Measurements from ENCODE around the gene MLLT3.

The MLLT3 gene

GRCh38 chr9:20545023-20545622 lies 77.2 kb downstream of the MLLT3 start:
- no peak for TF ChIP-seq CTCF (conservative IDR thresholded peaks at IDR 0.05; ENCODE audit: low read depth, low read length)
- no peaks in the 10 kb centered on the region for H3K36me3 ChIP-seq (ENCODE audit: insufficient read depth)
- H3K4me3 ChIP-seq (IDR thresholded peaks at IDR 0.05; ENCODE audit: insufficient read depth, low read depth, low read length), result no peak overlapping the region
- no peak overlapping the region for H2AFZ ChIP-seq (ENCODE audit: low read depth)
- no peaks in the 10 kb centered on the region for H4K20me1 ChIP-seq (ENCODE audit: insufficient read depth)
- no peak overlapping the region for H3K9ac ChIP-seq
- H3K27me3 ChIP-seq (ENCODE audit: insufficient read depth, low read depth), result no peaks in the 10 kb centered on the region
- H3K79me2 ChIP-seq (ENCODE audit: insufficient read depth, low read depth), result no peaks in the 10 kb centered on the region
- no peak overlapping the region for H3K27ac ChIP-seq
- no peak overlapping the region for H3K4me2 ChIP-seq
- H3K4me1 ChIP-seq (ENCODE audit: low read depth, poor library complexity, severe bottlenecking), result no peaks in the 10 kb centered on the region

- Histone ChIP-seq H3K4me3 (IDR thresholded peaks at IDR 0.05; ENCODE audit: insufficient read depth, low read depth, low read length) (no peak overlapping the region), H3K27me3 (ENCODE audit: insufficient read depth, low read depth) (no peaks in the 10 kb centered on the region), H4K20me1 (ENCODE audit: insufficient read depth) (no peaks in the 10 kb centered on the region), H2AFZ (ENCODE audit: low read depth) (no peak overlapping the region), H3K79me2 (ENCODE audit: insufficient read depth, low read depth) (no peaks in the 10 kb centered on the region), H3K4me2 (no peak overlapping the region), H3K27ac (no peak overlapping the region), H3K36me3 (ENCODE audit: insufficient read depth) (no peaks in the 10 kb centered on the region), H3K9ac (no peak overlapping the region), H3K4me1 (ENCODE audit: low read depth, poor library complexity, severe bottlenecking) (no peaks in the 10 kb centered on the region)
- no peak for TF ChIP-seq CTCF (conservative IDR thresholded peaks at IDR 0.05; ENCODE audit: low read depth, low read length)
Measured at GRCh38 chr9:20540169-20540863, 82.0 kb downstream of the MLLT3 start.

GRCh38 chr9:20538956-20539355 lies 83.3 kb downstream of the MLLT3 start:
- Histone ChIP-seq H3K9ac (no peak overlapping the region), H3K36me3 (ENCODE audit: insufficient read depth) (no peaks in the 10 kb centered on the region), H3K4me1 (ENCODE audit: low read depth, poor library complexity, severe bottlenecking) (no peaks in the 10 kb centered on the region), H3K27ac (no peak overlapping the region), H4K20me1 (ENCODE audit: insufficient read depth) (no peaks in the 10 kb centered on the region), H2AFZ (ENCODE audit: low read depth) (no peak overlapping the region), H3K4me2 (no peak overlapping the region), H3K4me3 (IDR thresholded peaks at IDR 0.05; ENCODE audit: insufficient read depth, low read depth, low read length) (no peak overlapping the region), H3K27me3 (ENCODE audit: insufficient read depth, low read depth) (no peaks in the 10 kb centered on the region), H3K79me2 (ENCODE audit: insufficient read depth, low read depth) (no peaks in the 10 kb centered on the region)
- TF ChIP-seq CTCF (conservative IDR thresholded peaks at IDR 0.05; ENCODE audit: low read depth, low read length), result no peak

- Histone ChIP-seq H3K4me3 (IDR thresholded peaks at IDR 0.05; ENCODE audit: insufficient read depth, low read depth, low read length) (no peak overlapping the region), H3K4me2 (no peak overlapping the region), H2AFZ (ENCODE audit: low read depth) (no peak overlapping the region), H3K27me3 (ENCODE audit: insufficient read depth, low read depth) (no peaks in the 10 kb centered on the region), H3K4me1 (ENCODE audit: low read depth, poor library complexity, severe bottlenecking) (no peaks in the 10 kb centered on the region), H3K9ac (no peak overlapping the region), H4K20me1 (ENCODE audit: insufficient read depth) (no peaks in the 10 kb centered on the region), H3K27ac (no peak overlapping the region), H3K36me3 (ENCODE audit: insufficient read depth) (no peaks in the 10 kb centered on the region), H3K79me2 (ENCODE audit: insufficient read depth, low read depth) (no peaks in the 10 kb centered on the region)
- TF ChIP-seq CTCF (conservative IDR thresholded peaks at IDR 0.05; ENCODE audit: low read depth, low read length), result no peak
Measured at GRCh38 chr9:20538092-20538491, 84.2 kb downstream of the MLLT3 start.
